Astrocyte (in vitro differentiated cells and primary cell): ENCODE measurements around the gene LCE3A. TPM values are rescaled to one million over a fixed set of nuclear protein-coding genes. Genes with fewer than 3 reads are reported as not detected.

Experiments
- DNase-seq: peaks from one replicate; pipeline ENCODE4 v3.0.0-alpha.2; 2010; ENCODE audit warnings: low read depth
- FAIRE-seq: peaks from 2 replicates; lab custom pipeline; 2011; peaks lifted over from hg19 to GRCh38; lab: Jason Lieb, UNC
- H2AFZ ChIP-seq: 2 replicates; pipeline ENCODE4 v1.6.0; 2012; ENCODE audit warnings: low read depth, low read length, inconsistent platforms
- H3K27ac ChIP-seq: 2 replicates; pipeline ENCODE4 v1.5.1; 2011; ENCODE audit warnings: low read depth, low read length, inconsistent platforms
- H3K27me3 ChIP-seq: 2 replicates; pipeline ENCODE4 v1.6.0; 2011; ENCODE audit warnings: low read length, inconsistent platforms; ENCODE audit not compliant: insufficient read depth
- H3K36me3 ChIP-seq: 2 replicates; pipeline ENCODE4 v1.5.1; 2011; ENCODE audit warnings: low read length, inconsistent platforms; ENCODE audit not compliant: insufficient read depth
- H3K4me1 ChIP-seq: 2 replicates; pipeline ENCODE4 v1.5.1; 2011; ENCODE audit warnings: low read length, inconsistent platforms; ENCODE audit not compliant: insufficient read depth
- H3K4me2 ChIP-seq: 2 replicates; pipeline ENCODE4 v1.6.0; 2012; ENCODE audit warnings: low read length, inconsistent platforms
- H3K4me3 ChIP-seq: 2 replicates; pipeline ENCODE4 v1.5.1; 2011; ENCODE audit warnings: low read depth, mild to moderate bottlenecking, low read length, inconsistent platforms; ENCODE audit not compliant: insufficient read depth
- H3K79me2 ChIP-seq: 2 replicates; pipeline ENCODE4 v1.6.0; 2012; ENCODE audit warnings: mild to moderate bottlenecking, low read length, inconsistent platforms; ENCODE audit not compliant: insufficient read depth
- H3K9ac ChIP-seq: 2 replicates; pipeline ENCODE4 v1.6.0; 2012; ENCODE audit warnings: mild to moderate bottlenecking, low read length, inconsistent platforms
- H3K9me3 ChIP-seq: 2 replicates; pipeline ENCODE4 v1.5.1; 2012; ENCODE audit warnings: low read depth, mild to moderate bottlenecking, low read length, inconsistent platforms; ENCODE audit not compliant: insufficient read depth
- H4K20me1 ChIP-seq: 2 replicates; pipeline ENCODE4 v1.6.0; 2012; ENCODE audit warnings: low read length, inconsistent platforms; ENCODE audit not compliant: insufficient read depth
- H3K27ac Mint-ChIP-seq: one replicate; pipeline ENCODE4 v1.8.0; 2021; ENCODE audit warnings: mild to moderate bottlenecking, mixed read lengths; ENCODE audit not compliant: unreplicated experiment
- H3K27me3 Mint-ChIP-seq: one replicate; pipeline ENCODE4 v1.8.0; 2021; ENCODE audit warnings: low read depth, mixed read lengths; ENCODE audit not compliant: unreplicated experiment
- H3K36me3 Mint-ChIP-seq: one replicate; pipeline ENCODE4 v1.8.0; 2021; ENCODE audit warnings: low read depth, mixed read lengths; ENCODE audit not compliant: unreplicated experiment
- H3K4me1 Mint-ChIP-seq: one replicate; pipeline ENCODE4 v1.8.0; 2021; ENCODE audit warnings: low read depth, mixed read lengths; ENCODE audit not compliant: unreplicated experiment
- H3K4me3 Mint-ChIP-seq: one replicate; pipeline ENCODE4 v1.8.0; 2021; ENCODE audit warnings: mild to moderate bottlenecking, moderate library complexity, mixed read lengths; ENCODE audit not compliant: unreplicated experiment
- H3K9me3 Mint-ChIP-seq: one replicate; pipeline ENCODE4 v1.8.0; 2021; ENCODE audit warnings: mild to moderate bottlenecking, mixed read lengths; ENCODE audit not compliant: unreplicated experiment
- CTCF ChIP-seq: IDR thresholded peaks from 2 replicates; pipeline ENCODE4 v1.5.1; 2011; ENCODE audit warnings: low read depth, mild to moderate bottlenecking, inconsistent platforms, low read length, moderate library complexity; ENCODE audit not compliant: insufficient read depth
- EZH2 ChIP-seq: IDR thresholded peaks from 2 replicates; pipeline ENCODE4 v1.6.1; 2012; ENCODE audit warnings: mild to moderate bottlenecking, low read length, inconsistent platforms; ENCODE audit not compliant: insufficient read depth
- total RNA-seq: library from RNA; stranded (reverse); gene quantifications from 2 replicates; pipeline ENCODE4 v1.2.1, GENCODE V29; 2021

The LCE3A gene
- total RNA-seq, 1 donor from 2014 or later, result not detected

- H3K27me3 ChIP-seq, result no peaks in the 10 kb centered on the region
- H3K79me2 ChIP-seq, result no peaks in the 10 kb centered on the region
- no peak for TF ChIP-seq EZH2
- H3K4me1 Mint-ChIP-seq, result no peaks in the 10 kb centered on the region
- H3K4me1 ChIP-seq, result no peaks in the 10 kb centered on the region
- no peak overlapping the region for H3K4me3 Mint-ChIP-seq
- H2AFZ ChIP-seq, result no peak overlapping the region
- H3K36me3 Mint-ChIP-seq, result no peaks in the 10 kb centered on the region
- FAIRE-seq (no peak), DNase-seq (no peak)
- H3K9me3 Mint-ChIP-seq, result peaks cover 22% of the 10 kb centered on the region
- H4K20me1 ChIP-seq, result no peaks in the 10 kb centered on the region
- H3K4me2 ChIP-seq, result no peak overlapping the region
- H3K9ac ChIP-seq, result no peak overlapping the region
- H3K27ac ChIP-seq, result no peak overlapping the region
- no peak overlapping the region for H3K4me3 ChIP-seq
- H3K36me3 ChIP-seq, result no peaks in the 10 kb centered on the region
- peaks cover 6% of the 10 kb centered on the region for H3K27me3 Mint-ChIP-seq
- H3K27ac Mint-ChIP-seq, result no peak overlapping the region
- H3K9me3 ChIP-seq, result peaks cover 9% of the 10 kb centered on the region
Measured at GRCh38 chr1:152621993-152622392, 910 bp downstream of the LCE3A start.

GRCh38 chr1:152613511-152613910 lies 9.4 kb downstream of the LCE3A start, which contains the start of gene LCE3B:
TSS of gene LCE3B (plus strand) at chr1:152613811. CDS start at chr1:152613811, 0 bp downstream.
- no peaks in the 10 kb centered on the region for H3K79me2 ChIP-seq
- H3K36me3 Mint-ChIP-seq, result no peaks in the 10 kb centered on the region
- H3K27ac Mint-ChIP-seq, result no peak within 1 kb of the TSS
- no peak within 1 kb of the TSS for H3K27ac ChIP-seq
- H3K4me3 ChIP-seq, result no peak within 1 kb of the TSS
- no peaks in the 10 kb centered on the region for H3K4me1 ChIP-seq
- H3K27me3 ChIP-seq, result no peaks in the 10 kb centered on the region
- no peak within 1 kb of the TSS for H3K9ac ChIP-seq
- no peaks in the 10 kb centered on the region for H3K4me1 Mint-ChIP-seq
- no peak within 1 kb of the TSS for H2AFZ ChIP-seq
- no peaks in the 10 kb centered on the region for H4K20me1 ChIP-seq
- FAIRE-seq, result no peak
- H3K4me2 ChIP-seq, result no peak within 1 kb of the TSS
- H3K9me3 Mint-ChIP-seq, result peaks cover 5% of the 10 kb centered on the region
- no peak within 1 kb of the TSS for H3K4me3 Mint-ChIP-seq
- no peak for TF ChIP-seq EZH2
- no peak for TF ChIP-seq CTCF
- H3K36me3 ChIP-seq, result no peaks in the 10 kb centered on the region
- no peaks in the 10 kb centered on the region for H3K27me3 Mint-ChIP-seq
- no peak for DNase-seq
- peaks cover 2% of the 10 kb centered on the region for H3K9me3 ChIP-seq

- Mint-ChIP-seq H3K4me1 (no peaks in the 10 kb centered on the region), H3K9me3 (no peaks in the 10 kb centered on the region)
- FAIRE-seq, result no peak
Measured at GRCh38 chr1:152599934-152600333, 23.0 kb downstream of the LCE3A start, which contains the start of gene LCE3C. TSS of gene LCE3C (plus strand) at chr1:152600234. CDS start at chr1:152600732, 498 bp downstream.

More at GRCh38 chr1:152599934-152600333, 23.0 kb downstream of the LCE3A start, which contains the start of gene LCE3C:
- TF ChIP-seq EZH2 (no peak), CTCF (no peak)
- Histone ChIP-seq H3K9ac (no peak within 1 kb of the TSS), H2AFZ (no peak within 1 kb of the TSS), H3K79me2 (no peaks in the 10 kb centered on the region), H3K27ac (no peak within 1 kb of the TSS), H3K4me3 (no peak within 1 kb of the TSS), H4K20me1 (no peaks in the 10 kb centered on the region), H3K27me3 (no peaks in the 10 kb centered on the region), H3K36me3 (no peaks in the 10 kb centered on the region), H3K4me2 (no peak within 1 kb of the TSS), H3K9me3 (no peaks in the 10 kb centered on the region), H3K4me1 (no peaks in the 10 kb centered on the region)
- no peaks in the 10 kb centered on the region for H3K27me3 Mint-ChIP-seq
- no peak within 1 kb of the TSS for H3K4me3 Mint-ChIP-seq
- no peak for DNase-seq
- H3K36me3 Mint-ChIP-seq, result no peaks in the 10 kb centered on the region
- H3K27ac Mint-ChIP-seq, result no peak within 1 kb of the TSS
